Liver (tissue), 9 donors: ENCODE measurements around the gene MBD6. TPM values are rescaled to one million over a fixed set of nuclear protein-coding genes. Genes with fewer than 3 reads are reported as not detected.

Source experiments
- DNase-seq: peaks from one replicate; pipeline ENCODE4 v3.0.0-alpha.2; 2017; ENCODE audit warnings: low spot score
- H3K27ac ChIP-seq, 2 donors: one replicate each; pipeline ENCODE4 v1.7.0; 2013; ENCODE audit warnings: inconsistent platforms in 2 of 2, low read length in 2 of 2, control low read depth in 1 of 2, low read depth in 1 of 2, mild to moderate bottlenecking in 1 of 2
- H3K27me3 ChIP-seq, 4 donors: one replicate each; pipeline versions ENCODE4 v1.6.1 to v1.7.0; 2013; ENCODE audit warnings: low read length in 3 of 4, inconsistent platforms in 1 of 4, mild to moderate bottlenecking in 1 of 4, moderate library complexity in 1 of 4; ENCODE audit not compliant: control insufficient read depth in 4 of 4, insufficient read depth in 4 of 4
- H3K36me3 ChIP-seq, 4 donors: one replicate each; pipeline versions ENCODE4 v1.6.1 to v1.7.0; 2013; ENCODE audit warnings: low read length in 3 of 4, mild to moderate bottlenecking in 3 of 4, low read depth in 1 of 4, moderate library complexity in 1 of 4; ENCODE audit not compliant: control insufficient read depth in 4 of 4, insufficient read depth in 3 of 4
- H3K4me1 ChIP-seq, 4 donors: one replicate each; pipeline versions ENCODE4 v1.6.1 to v1.7.0; 2013; ENCODE audit warnings: low read length in 3 of 4, mild to moderate bottlenecking in 3 of 4, moderate library complexity in 1 of 4; ENCODE audit not compliant: control insufficient read depth in 4 of 4, insufficient read depth in 4 of 4
- H3K4me3 ChIP-seq, 3 donors: one replicate each; pipeline versions ENCODE4 v1.6.1 to v1.7.0; 2013; ENCODE audit warnings: low read length in 3 of 3, control low read depth in 1 of 3, low read depth in 1 of 3, mild to moderate bottlenecking in 1 of 3
- H3K9ac ChIP-seq, 2 donors: one replicate each; pipeline ENCODE4 v1.7.0; 2013; ENCODE audit warnings: low read length in 2 of 2, mild to moderate bottlenecking in 2 of 2, moderate library complexity in 2 of 2, control low read depth in 1 of 2, low read depth in 1 of 2
- H3K9me3 ChIP-seq, 4 donors: one replicate each; pipeline versions ENCODE4 v1.6.1 to v1.7.0; 2013; ENCODE audit warnings: low read length in 3 of 4; ENCODE audit not compliant: control insufficient read depth in 4 of 4
- EGR1 ChIP-seq, 2 donors: IDR thresholded peaks; 2 replicates each; pipeline ENCODE4 v1.6.1; 2016 to 2018; ENCODE audit warnings: antibody characterized with exemption in 2 of 2, low read depth in 2 of 2
- FOXA1 ChIP-seq: IDR thresholded peaks from 2 replicates; pipeline ENCODE4 v1.6.1; 2016; ENCODE audit warnings: antibody characterized with exemption
- GABPA ChIP-seq, 2 donors: IDR thresholded peaks in 1 of 2; conservative IDR thresholded peaks in 1 of 2; 2 replicates each; pipeline ENCODE4 v1.6.1; 2016; ENCODE audit warnings: antibody characterized with exemption in 2 of 2, mild to moderate bottlenecking in 1 of 2, moderate library complexity in 1 of 2
- HNF4A ChIP-seq, 2 donors: conservative IDR thresholded peaks; 2 replicates each; pipeline ENCODE4 v1.6.1; 2016; ENCODE audit warnings: antibody characterized with exemption in 2 of 2, mild to moderate bottlenecking in 2 of 2
- HNF4G ChIP-seq: IDR thresholded peaks from 2 replicates; pipeline ENCODE4 v1.6.1; 2016; ENCODE audit warnings: antibody characterized with exemption
- JUND ChIP-seq, 2 donors: IDR thresholded peaks; 2 replicates each; pipeline ENCODE4 v1.6.1; 2016; ENCODE audit warnings: antibody characterized with exemption in 2 of 2
- NR2F2 ChIP-seq: IDR thresholded peaks from 2 replicates; pipeline ENCODE4 v1.6.1; 2016; ENCODE audit warnings: antibody characterized with exemption
- RAD21 ChIP-seq, 2 donors: IDR thresholded peaks; 2 replicates each; pipeline ENCODE4 v1.6.1; 2016; ENCODE audit warnings: antibody characterized with exemption in 2 of 2, mild to moderate bottlenecking in 2 of 2
- RXRA ChIP-seq, 2 donors: IDR thresholded peaks; 2 replicates each; pipeline ENCODE4 v1.6.1; 2017 to 2018; ENCODE audit warnings: antibody characterized with exemption in 2 of 2, mild to moderate bottlenecking in 1 of 2
- SP1 ChIP-seq: IDR thresholded peaks from 2 replicates; pipeline ENCODE4 v1.6.1; 2018; ENCODE audit warnings: antibody characterized with exemption, mild to moderate bottlenecking
- TAF1 ChIP-seq: conservative IDR thresholded peaks from 2 replicates; pipeline ENCODE4 v1.6.1; 2016; ENCODE audit warnings: antibody characterized with exemption, mild to moderate bottlenecking
- YY1 ChIP-seq: IDR thresholded peaks from 2 replicates; pipeline ENCODE4 v1.6.1; 2016; ENCODE audit warnings: antibody characterized with exemption, mild to moderate bottlenecking
- WGBS: extraction: QIAGEN DNeasy Blood & Tissue Kit; methylation state at CpG from one replicate; pipeline ENCODE4 v1.1.7; 2013; 5-methylcytosine and 5-hydroxymethylcytosine counted together
- polyA plus RNA-seq, 2 donors: library from polyadenylated mRNA; stranded (reverse) in 1 of 2; unstranded in 1 of 2; fragments of 200-250 nt in 1 of 2; fragments of >200 nt in 1 of 2; fragmentation: Nextera tagmentation in 1 of 2; extraction: Ambion mirVana in 1 of 2; gene quantifications; one replicate each; pipeline versions ENCODE4 v1.2.1 to v1.2.3, GENCODE V29; 2013 to 2015
- total RNA-seq, 2 donors: library from RNA; depleted of rRNA; stranded (reverse); fragments of >200 nt; gene quantifications; one replicate each; pipeline ENCODE4 v1.2.3, GENCODE V29; 2014
- TF ChIP-seq, protein P1 (sequence below): IDR thresholded peaks from 2 replicates; pipeline ENCODE4 v1.6.1; 2016; ENCODE audit warnings: antibody characterized with exemption, mild to moderate bottlenecking
- TF ChIP-seq, protein P2 (sequence below): IDR thresholded peaks from 2 replicates; pipeline ENCODE4 v1.6.1; 2016; ENCODE audit warnings: antibody characterized with exemption
- TF ChIP-seq, protein P3 (sequence below): IDR thresholded peaks from 2 replicates; pipeline ENCODE4 v1.6.1; 2016; ENCODE audit warnings: antibody characterized with exemption
- TF ChIP-seq, protein P4 (sequence below): IDR thresholded peaks from 2 replicates; pipeline ENCODE4 v1.6.1; 2016; ENCODE audit warnings: antibody characterized with exemption
- donor health status: healthy.
- donor health status: healthy.
- donor health status: healthy.
- donor health status: healthy.
- donor health status: healthy.

The MBD6 gene
- total and polyA plus RNA-seq, 4 donors: 9.9 to 20.2 (median 14.9) TPM

DNA sequence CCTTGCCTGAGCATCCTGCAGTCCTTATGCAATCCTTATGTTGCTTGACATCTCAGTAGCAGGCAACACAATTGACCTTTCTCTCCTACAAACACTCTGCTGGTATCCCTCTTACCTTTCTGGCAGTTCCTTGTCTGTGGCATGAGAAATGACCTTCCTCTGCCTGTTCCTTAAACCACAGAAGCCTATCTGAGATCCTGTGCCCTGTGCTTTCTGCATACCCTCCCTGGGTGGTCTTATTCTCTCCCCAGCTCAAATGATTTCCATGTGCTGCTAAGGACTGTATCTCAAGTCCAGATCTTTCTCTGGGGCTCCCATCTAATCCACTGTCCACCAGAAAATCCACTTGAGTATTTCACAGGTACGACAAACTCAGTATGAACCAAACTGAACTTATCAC is 41.0 kb upstream of the MBD6 start (continued):
- TF ChIP-seq RXRA (IDR thresholded peaks at IDR 0.05): no peak

DNA sequence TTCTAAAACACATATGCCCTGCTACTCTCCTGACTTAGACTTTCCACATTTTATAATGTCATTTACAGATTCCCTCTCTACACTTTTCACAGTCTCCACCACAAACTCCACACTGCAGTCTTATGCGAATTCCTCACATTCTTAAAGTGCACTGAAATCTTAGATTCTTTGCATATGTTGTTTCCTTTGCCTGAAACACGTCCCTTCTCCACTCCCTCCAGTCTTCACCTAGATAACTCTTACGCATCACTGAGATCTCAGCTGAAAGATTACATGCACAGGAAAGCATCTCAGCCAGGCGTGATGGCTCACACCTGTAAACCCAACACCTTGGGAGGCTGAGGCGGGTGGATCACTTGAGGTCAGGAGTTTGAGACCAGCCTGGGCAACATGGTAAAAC is 39.2 kb upstream of the MBD6 start:
- peaks cover 0 to 6% (median 3%) of the 10 kb centered on the region in 4 donors for H3K4me1 ChIP-seq
- no peak for DNase-seq
- no peaks in the 10 kb centered on the region for H3K36me3 ChIP-seq
- H3K9ac ChIP-seq: no peak overlapping the region
- TF ChIP-seq, protein P1, sequence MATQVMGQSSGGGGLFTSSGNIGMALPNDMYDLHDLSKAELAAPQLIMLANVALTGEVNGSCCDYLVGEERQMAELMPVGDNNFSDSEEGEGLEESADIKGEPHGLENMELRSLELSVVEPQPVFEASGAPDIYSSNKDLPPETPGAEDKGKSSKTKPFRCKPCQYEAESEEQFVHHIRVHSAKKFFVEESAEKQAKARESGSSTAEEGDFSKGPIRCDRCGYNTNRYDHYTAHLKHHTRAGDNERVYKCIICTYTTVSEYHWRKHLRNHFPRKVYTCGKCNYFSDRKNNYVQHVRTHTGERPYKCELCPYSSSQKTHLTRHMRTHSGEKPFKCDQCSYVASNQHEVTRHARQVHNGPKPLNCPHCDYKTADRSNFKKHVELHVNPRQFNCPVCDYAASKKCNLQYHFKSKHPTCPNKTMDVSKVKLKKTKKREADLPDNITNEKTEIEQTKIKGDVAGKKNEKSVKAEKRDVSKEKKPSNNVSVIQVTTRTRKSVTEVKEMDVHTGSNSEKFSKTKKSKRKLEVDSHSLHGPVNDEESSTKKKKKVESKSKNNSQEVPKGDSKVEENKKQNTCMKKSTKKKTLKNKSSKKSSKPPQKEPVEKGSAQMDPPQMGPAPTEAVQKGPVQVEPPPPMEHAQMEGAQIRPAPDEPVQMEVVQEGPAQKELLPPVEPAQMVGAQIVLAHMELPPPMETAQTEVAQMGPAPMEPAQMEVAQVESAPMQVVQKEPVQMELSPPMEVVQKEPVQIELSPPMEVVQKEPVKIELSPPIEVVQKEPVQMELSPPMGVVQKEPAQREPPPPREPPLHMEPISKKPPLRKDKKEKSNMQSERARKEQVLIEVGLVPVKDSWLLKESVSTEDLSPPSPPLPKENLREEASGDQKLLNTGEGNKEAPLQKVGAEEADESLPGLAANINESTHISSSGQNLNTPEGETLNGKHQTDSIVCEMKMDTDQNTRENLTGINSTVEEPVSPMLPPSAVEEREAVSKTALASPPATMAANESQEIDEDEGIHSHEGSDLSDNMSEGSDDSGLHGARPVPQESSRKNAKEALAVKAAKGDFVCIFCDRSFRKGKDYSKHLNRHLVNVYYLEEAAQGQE: no peak
- TF ChIP-seq SP1 (no peak), RAD21 (IDR thresholded peaks at IDR 0.05) (no peak), EGR1 (IDR thresholded peaks at IDR 0.05; ENCODE audit: low read depth in 2 of 2) (no peak), GABPA (IDR thresholded peaks at IDR 0.05 in 1 of 2, conservative IDR thresholded peaks at IDR 0.05 in 1 of 2) (no peak), RXRA (IDR thresholded peaks at IDR 0.05) (no peak)
- TF ChIP-seq, protein P2, sequence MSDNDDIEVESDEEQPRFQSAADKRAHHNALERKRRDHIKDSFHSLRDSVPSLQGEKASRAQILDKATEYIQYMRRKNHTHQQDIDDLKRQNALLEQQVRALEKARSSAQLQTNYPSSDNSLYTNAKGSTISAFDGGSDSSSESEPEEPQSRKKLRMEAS: no peak
- no peaks in the 10 kb centered on the region for H3K9me3 ChIP-seq
- no peak overlapping the region for H3K27ac ChIP-seq
- no peak overlapping the region for H3K4me3 ChIP-seq
- H3K27me3 ChIP-seq: no peaks in the 10 kb centered on the region
- 75% methylated on average over 5 of the region's 5 CpGs for WGBS

DNA sequence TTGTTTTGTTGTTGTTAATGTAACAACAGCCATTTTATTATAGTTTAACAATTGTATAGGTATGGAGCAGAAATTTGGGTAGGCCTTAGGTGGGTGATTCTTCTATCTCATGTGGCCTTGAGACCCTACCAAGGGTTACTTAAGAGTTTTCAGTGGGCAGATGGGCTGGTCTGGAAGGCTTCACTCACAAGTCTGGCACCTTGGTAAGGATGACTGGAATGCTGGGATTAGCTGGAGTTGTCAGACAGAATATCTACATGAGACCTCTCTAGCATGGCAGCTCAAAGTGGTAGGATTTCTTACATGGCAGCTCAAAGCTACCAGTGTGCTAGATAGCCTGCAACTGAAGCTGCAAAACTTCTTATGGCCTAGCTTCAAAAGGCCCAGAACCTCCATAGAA is 36.9 kb upstream of the MBD6 start:
- Histone ChIP-seq H3K36me3 (peaks cover 3 to 14% (median 7%) of the 10 kb centered on the region in 4 donors), H3K4me1 (peaks cover 2 to 17% (median 11%) of the 10 kb centered on the region in 4 donors), H3K27ac (no peak overlapping the region), H3K9me3 (no peaks in the 10 kb centered on the region), H3K9ac (no peak overlapping the region), H3K4me3 (no peak overlapping the region), H3K27me3 (no peaks in the 10 kb centered on the region)
- no peak for DNase-seq
- TF ChIP-seq, protein P3, sequence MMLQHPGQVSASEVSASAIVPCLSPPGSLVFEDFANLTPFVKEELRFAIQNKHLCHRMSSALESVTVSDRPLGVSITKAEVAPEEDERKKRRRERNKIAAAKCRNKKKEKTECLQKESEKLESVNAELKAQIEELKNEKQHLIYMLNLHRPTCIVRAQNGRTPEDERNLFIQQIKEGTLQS: no peak
- TF ChIP-seq EGR1 (IDR thresholded peaks at IDR 0.05; ENCODE audit: low read depth in 2 of 2): no peak

DNA sequence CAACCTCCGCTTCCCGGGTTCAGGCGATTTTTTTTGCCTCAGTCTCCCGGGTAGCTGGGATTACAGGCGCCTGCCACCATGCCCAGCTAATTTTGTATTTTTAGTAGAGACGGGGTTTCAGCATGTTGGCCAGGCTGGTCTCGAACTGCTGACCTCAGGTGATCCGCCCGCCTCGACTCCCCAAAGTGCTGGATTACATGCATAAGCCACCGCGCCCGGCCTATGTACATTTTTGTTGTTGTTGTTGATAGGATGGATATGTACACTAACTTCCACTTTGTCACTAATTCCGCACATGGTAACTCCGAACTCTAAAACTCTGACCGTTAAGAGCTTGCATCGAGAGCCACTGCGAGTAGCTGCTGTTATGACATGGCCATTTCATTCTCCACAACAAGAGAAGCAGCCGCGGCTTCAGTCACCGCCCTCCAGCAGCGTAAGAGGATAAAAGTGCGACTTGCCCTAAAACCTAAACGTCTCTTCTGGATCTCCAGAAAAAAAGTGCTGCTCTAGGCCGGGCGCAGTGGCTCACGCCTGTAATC is 35.5 kb upstream of the MBD6 start:
- Histone ChIP-seq H3K4me3 (no peak overlapping the region), H3K27me3 (no peaks in the 10 kb centered on the region), H3K27ac (no peak overlapping the region), H3K9me3 (no peaks in the 10 kb centered on the region), H3K4me1 (peaks cover 2 to 17% (median 11%) of the 10 kb centered on the region in 4 donors), H3K9ac (no peak overlapping the region), H3K36me3 (peaks cover 5 to 23% (median 16%) of the 10 kb centered on the region in 4 donors)
- WGBS: 91% methylated on average over 27 of the region's 27 CpGs
- DNase-seq: no peak
- TF ChIP-seq RAD21 (IDR thresholded peaks at IDR 0.05): no peak
- TF ChIP-seq GABPA (IDR thresholded peaks at IDR 0.05 in 1 of 2, conservative IDR thresholded peaks at IDR 0.05 in 1 of 2): no peak
- TF ChIP-seq TAF1: no peak
- TF ChIP-seq HNF4A (conservative IDR thresholded peaks at IDR 0.05): no peak
- TF ChIP-seq, protein P2: no peak
- TF ChIP-seq HNF4G: no peak
- no peak for TF ChIP-seq JUND (IDR thresholded peaks at IDR 0.05)
- no peak for TF ChIP-seq FOXA1
- no peak for TF ChIP-seq NR2F2
- TF ChIP-seq RXRA (IDR thresholded peaks at IDR 0.05): no peak
- TF ChIP-seq YY1: no peak
- TF ChIP-seq, protein P1: no peak
- TF ChIP-seq, protein P4, sequence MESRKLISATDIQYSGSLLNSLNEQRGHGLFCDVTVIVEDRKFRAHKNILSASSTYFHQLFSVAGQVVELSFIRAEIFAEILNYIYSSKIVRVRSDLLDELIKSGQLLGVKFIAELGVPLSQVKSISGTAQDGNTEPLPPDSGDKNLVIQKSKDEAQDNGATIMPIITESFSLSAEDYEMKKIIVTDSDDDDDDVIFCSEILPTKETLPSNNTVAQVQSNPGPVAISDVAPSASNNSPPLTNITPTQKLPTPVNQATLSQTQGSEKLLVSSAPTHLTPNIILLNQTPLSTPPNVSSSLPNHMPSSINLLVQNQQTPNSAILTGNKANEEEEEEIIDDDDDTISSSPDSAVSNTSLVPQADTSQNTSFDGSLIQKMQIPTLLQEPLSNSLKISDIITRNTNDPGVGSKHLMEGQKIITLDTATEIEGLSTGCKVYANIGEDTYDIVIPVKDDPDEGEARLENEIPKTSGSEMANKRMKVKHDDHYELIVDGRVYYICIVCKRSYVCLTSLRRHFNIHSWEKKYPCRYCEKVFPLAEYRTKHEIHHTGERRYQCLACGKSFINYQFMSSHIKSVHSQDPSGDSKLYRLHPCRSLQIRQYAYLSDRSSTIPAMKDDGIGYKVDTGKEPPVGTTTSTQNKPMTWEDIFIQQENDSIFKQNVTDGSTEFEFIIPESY: no peak
